ENCODE data around the gene CDC16. TPM values are rescaled to one million over a fixed set of nuclear protein-coding genes. Genes with fewer than 3 reads are reported as not detected.

Gene CDC16
- total and polyA plus RNA-seq, 2 of the 13 experiments (the other 11 are each of a cell fraction or from before 2014, with no cell fraction given): 24.2 to 60.9 TPM

GRCh38 chr13:114234645-114235421 is at the start of gene CDC16 (continued):
- no peak for TF ChIP-seq ZBED4 (CRISPR knock-in tag; IDR thresholded peaks at IDR 0.05; ENCODE audit: borderline replicate concordance)
- TF ChIP-seq ZNF563 (CRISPR knock-in tag; IDR thresholded peaks at IDR 0.05): peak; percentile 97
- peak; percentile 93 for TF ChIP-seq ERF (CRISPR knock-in tag; IDR thresholded peaks at IDR 0.05)
- TF ChIP-seq HBP1 (CRISPR knock-in tag; IDR thresholded peaks at IDR 0.05; ENCODE audit: low read depth): peak; percentile 57; the same call in 1 of the 2 replicates
- TF ChIP-seq ZKSCAN8 (CRISPR knock-in tag; IDR thresholded peaks at IDR 0.05; ENCODE audit: borderline replicate concordance): no peak; the same call in 1 of the 2 replicates
- no peak for TF ChIP-seq EZH2 (conservative IDR thresholded peaks at IDR 0.05; ENCODE audit: low read depth, low read length)
- TF ChIP-seq PAF1 (CRISPR knock-in tag; IDR thresholded peaks at IDR 0.05): no peak
- TF ChIP-seq NFIB (CRISPR knock-in tag; IDR thresholded peaks at IDR 0.05; ENCODE audit: borderline replicate concordance): no peak
- no peak for TF ChIP-seq ZNF101 (CRISPR knock-in tag; IDR thresholded peaks at IDR 0.05; ENCODE audit: borderline replicate concordance, low read depth)
- TF ChIP-seq LRRFIP1 (CRISPR knock-in tag; conservative IDR thresholded peaks at IDR 0.05): 0 out of 2 replicates have a peak, but pooled peaks have one; percentile 30
- peak; percentile 86 for TF ChIP-seq ZSCAN21 (CRISPR knock-in tag; IDR thresholded peaks at IDR 0.05; ENCODE audit: borderline replicate concordance)
- TF ChIP-seq LBX2 (CRISPR knock-in tag; IDR thresholded peaks at IDR 0.05; ENCODE audit: borderline replicate concordance): peak; percentile 85; the same call in 1 of the 2 replicates
- TF ChIP-seq HCFC1 (IDR thresholded peaks at IDR 0.05; ENCODE audit: low read depth, low read length): peak; percentile 59
- peak; percentile 64 for TF ChIP-seq DZIP1 (CRISPR knock-in tag; IDR thresholded peaks at IDR 0.05)
- TF ChIP-seq SP1 (IDR thresholded peaks at IDR 0.05): no peak
- peak; percentile 96 for TF ChIP-seq SP1 (CRISPR knock-in tag; IDR thresholded peaks at IDR 0.05)
- TF ChIP-seq ZNF3 (CRISPR knock-in tag; IDR thresholded peaks at IDR 0.05): no peak; the same call in 1 of the 2 replicates
- no peak for TF ChIP-seq TRIM24 (CRISPR knock-in tag; IDR thresholded peaks at IDR 0.05)
